CD4-positive, alpha-beta T cell treated with Interleukin-15 for 4 hours (primary cell): ENCODE results near the gene PRKG2.

ENCODE experiments used
- DNase-seq: peaks from one replicate; pipeline ENCODE4 v3.0.0-alpha.2; 2020; ENCODE audit warnings: low spot score

The PRKG2 gene

GRCh38 chr4:81218206-81218605 is 3.2 kb upstream of the PRKG2 start:
- no peak for DNase-seq

DNA sequence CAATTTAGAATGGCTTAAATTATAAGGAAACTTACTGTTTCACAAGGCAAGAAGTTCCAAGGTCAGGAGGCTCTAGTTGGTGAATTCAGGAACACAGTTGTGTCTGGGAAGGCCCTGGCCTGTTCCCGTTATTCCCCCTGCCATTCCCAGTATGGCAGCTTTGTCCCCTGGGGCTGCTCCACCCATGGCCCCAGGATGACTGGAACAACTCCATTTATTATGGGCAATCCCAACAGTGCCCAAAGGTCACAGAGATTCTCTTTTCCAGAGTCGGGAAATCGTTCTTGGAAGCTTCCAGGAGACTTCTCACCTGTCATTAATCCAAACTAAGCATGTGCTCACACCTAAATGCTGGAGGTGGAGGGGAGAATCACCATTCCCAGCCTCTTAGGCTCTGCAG is 2.8 kb upstream of the PRKG2 start:
- DNase-seq, result no peak

GRCh38 chr4:81215931-81216330 is 909 bp upstream of the PRKG2 start:
- DNase-seq, result no peak

- DNase-seq, result no peak
Measured at GRCh38 chr4:81214144-81214880, 710 bp downstream of the PRKG2 start.

DNA sequence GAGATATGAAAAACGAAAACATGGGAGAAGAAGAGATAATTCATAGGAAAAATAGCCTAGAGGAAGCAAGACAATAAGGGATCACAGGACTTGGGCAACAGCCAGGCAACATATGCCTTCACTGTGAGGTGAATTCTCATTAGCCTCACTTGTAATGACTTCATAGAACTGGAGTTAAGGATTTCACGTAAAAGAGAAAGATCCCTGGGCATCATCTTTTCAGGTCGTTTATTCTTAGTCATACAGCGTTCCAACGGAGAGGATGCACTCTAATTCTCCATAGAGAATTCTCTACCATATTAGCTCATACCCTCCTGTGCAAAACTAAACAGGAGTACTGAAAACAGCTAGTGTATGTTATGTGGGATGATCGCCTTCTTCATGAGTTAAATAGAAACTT is 1.4 kb downstream of the PRKG2 start:
- no peak for DNase-seq

DNA sequence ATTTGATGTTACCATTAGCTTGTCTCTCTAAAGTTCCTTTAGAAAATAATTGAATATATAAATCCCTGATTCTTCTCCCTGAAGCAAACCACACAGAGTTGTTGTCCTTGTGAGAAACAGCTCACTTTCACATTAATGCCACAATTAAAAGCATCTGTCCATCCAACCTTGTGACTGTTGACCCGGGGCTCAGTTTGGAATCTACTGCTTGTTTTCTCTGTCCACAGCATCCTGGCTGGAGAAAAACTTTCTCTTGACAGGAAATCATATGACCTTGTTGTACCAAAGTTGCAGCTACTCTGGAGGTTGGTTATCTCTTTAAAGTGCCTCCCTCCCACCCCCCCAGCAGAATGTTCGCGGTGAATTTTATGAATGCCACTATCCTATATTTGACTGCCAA is 3.1 kb downstream of the PRKG2 start:
- no peak for DNase-seq

GRCh38 chr4:81207828-81208227 is 7.2 kb downstream of the PRKG2 start:
- no peak for DNase-seq

- no peak for DNase-seq
Measured at GRCh38 chr4:81205302-81205701, 9.7 kb downstream of the PRKG2 start.

GRCh38 chr4:81204571-81204970 is 10.5 kb downstream of the PRKG2 start:
- DNase-seq, result no peak

- no peak for DNase-seq
Measured at GRCh38 chr4:81199831-81200230, 15.2 kb downstream of the PRKG2 start.

GRCh38 chr4:81198609-81199008 is 16.4 kb downstream of the PRKG2 start:
- DNase-seq, result no peak

- no peak for DNase-seq
Measured at GRCh38 chr4:81197864-81198524, 17.0 kb downstream of the PRKG2 start.

GRCh38 chr4:81196126-81196650 is 18.8 kb downstream of the PRKG2 start:
- no peak for DNase-seq

DNA sequence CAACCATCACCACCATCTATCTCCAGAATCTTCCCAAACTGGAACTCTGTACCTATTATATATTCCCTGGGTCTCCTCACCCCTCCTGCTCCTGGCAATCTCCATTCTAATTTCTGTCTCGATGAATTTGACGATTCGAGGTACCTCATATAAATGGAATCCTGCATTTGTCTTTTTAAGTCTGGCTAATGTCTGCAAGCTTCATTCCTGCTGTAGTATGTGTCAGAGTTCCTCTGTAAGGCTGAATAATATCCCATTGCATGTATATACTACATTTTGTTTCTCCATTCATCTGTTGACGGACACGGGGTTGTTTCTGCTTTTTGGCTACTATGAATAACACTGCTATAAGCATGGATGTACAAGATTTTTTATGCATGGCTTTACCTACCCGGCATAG is 19.5 kb downstream of the PRKG2 start:
- DNase-seq, result no peak

DNA sequence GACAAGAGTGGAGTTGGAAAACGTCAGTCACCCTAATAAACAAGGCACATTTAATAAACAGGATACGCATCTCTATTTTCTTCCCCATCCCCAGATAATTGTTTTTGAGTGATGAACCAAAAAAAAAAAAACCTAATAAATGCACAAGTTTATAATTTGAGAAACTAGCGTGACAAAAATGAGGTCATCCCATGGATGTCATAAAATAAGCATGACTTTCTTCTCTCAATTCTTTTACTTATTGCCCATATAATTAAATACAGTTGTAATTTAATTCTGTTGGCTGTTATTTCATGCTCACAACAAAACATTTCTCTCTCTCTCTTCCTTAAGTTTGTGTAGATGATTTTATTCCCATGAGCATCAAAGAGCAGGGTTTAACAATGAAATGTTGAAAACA is 20.7 kb downstream of the PRKG2 start:
- DNase-seq, result no peak

- no peak for DNase-seq
Measured at GRCh38 chr4:81180916-81181315, 34.1 kb downstream of the PRKG2 start.

- DNase-seq, result no peak
Measured at GRCh38 chr4:81179326-81179725, 35.7 kb downstream of the PRKG2 start.

GRCh38 chr4:81173213-81173612 is 41.8 kb downstream of the PRKG2 start:
- no peak for DNase-seq

- DNase-seq, result no peak
Measured at GRCh38 chr4:81166458-81167160, 48.4 kb downstream of the PRKG2 start.

DNA sequence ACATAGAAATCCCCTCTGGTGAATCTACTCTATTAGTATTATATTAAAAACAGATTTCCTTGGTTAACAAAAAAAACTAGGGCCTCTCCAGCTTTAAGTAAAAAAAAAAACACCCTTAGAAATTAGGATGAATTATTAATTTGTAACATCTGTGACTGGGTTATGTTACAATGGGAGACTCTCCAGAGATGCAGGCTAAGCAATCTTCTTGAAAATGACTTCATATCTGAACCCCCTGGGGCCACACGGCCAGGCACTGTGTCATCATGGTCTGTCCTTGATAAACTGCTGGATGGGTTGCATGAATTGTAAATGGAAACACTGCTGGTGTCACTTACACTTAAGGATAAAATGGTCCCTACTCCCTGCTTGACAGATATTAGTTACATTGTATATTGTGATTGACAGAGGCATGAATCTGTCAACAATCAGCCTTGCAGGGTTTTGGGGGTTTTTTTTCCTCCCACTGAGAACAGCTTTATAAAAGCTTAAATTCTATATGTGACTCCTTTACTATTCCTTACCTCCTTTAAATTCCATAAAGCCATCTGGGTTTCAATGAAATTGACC is 49.1 kb downstream of the PRKG2 start:
- DNase-seq, result no peak

DNA sequence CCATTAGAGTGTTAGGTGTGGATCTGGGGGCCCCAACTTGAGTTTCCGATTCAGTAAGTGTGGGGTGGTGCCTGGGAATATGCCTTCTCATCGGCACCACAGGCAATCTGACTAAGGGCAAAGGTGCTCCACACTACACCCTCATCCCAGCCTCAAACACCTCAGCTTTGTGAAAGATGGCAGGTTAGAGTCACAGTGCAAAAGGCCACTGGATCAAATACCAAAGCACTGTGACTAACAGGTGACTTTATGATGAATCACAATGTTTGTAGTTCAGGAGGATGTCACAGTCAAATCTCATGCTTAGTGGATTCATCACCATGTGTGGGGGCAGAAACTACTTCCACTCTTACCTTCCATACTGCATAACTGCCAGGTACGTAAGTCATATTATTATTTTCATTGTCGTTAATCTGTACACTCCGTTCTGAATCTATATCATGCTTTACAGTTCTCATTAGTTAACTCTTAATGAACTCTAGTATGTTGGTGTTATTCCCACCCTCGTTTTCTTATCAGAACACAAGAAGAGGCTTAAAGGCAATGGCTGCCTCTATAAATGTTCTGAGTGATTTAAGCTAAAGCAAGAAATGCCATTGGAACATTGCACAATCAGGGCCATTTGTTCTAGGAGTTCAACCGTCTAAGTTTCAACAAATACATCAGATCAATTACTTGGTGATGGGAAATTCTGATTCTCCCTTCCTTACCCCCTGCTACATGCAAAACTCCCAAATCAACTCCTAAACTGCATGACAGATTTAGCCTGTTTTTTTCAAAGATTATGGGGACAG is 50.2 kb downstream of the PRKG2 start:
- DNase-seq, result no peak

DNA sequence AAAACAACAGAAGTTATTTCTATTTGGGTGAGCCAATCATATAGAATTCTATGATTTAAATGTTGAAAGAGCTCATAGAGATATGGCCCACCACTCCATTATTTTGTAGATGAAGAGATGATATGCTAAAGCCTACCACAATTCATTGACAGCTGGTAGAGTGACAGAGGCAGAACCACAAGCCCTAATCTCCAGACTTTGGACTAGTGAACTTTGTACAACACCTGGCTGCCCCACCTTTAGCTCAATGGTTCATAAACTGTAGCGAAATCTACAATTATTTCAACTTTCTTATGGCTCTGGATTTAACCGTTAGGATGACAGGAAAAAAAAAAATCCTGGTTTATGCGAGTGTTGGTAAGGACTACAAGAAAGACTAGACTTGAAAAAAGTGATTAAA is 50.9 kb downstream of the PRKG2 start:
- no peak for DNase-seq
